ENCODE data around the gene ZSCAN4.

DNA sequence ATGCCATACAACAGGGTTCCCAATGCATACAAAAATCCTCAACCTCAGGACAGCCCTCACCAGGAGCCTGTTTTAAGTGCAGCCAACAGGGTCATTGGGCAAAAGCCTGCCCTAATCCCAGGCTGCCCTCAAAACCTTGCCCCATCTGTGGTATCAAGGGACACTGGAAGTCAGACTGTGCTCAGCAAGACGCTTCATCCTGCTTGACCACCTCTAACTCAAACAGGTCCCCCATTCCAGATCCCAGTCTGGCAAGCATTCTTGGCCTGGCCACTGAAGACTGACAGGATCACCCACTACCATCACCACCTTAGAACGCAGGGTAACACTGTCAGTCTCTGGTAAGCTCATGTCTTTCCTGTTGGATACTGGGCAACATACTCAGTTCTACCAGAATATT, 15.0 kb upstream of the ZSCAN4 start:
- TF ChIP-seq, protein P1, sequence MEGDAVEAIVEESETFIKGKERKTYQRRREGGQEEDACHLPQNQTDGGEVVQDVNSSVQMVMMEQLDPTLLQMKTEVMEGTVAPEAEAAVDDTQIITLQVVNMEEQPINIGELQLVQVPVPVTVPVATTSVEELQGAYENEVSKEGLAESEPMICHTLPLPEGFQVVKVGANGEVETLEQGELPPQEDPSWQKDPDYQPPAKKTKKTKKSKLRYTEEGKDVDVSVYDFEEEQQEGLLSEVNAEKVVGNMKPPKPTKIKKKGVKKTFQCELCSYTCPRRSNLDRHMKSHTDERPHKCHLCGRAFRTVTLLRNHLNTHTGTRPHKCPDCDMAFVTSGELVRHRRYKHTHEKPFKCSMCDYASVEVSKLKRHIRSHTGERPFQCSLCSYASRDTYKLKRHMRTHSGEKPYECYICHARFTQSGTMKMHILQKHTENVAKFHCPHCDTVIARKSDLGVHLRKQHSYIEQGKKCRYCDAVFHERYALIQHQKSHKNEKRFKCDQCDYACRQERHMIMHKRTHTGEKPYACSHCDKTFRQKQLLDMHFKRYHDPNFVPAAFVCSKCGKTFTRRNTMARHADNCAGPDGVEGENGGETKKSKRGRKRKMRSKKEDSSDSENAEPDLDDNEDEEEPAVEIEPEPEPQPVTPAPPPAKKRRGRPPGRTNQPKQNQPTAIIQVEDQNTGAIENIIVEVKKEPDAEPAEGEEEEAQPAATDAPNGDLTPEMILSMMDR (optimal IDR thresholded peaks at IDR 0.05 in 1 of 3, IDR thresholded peaks at IDR 0.05 in 1 of 3, conservative IDR thresholded peaks at IDR 0.05 in 1 of 3; ENCODE audit: extremely low read depth in 1 of 3, insufficient read depth in 2 of 3, low read length in 3 of 3) = no peak
- no peak for TF ChIP-seq EZH2 (IDR thresholded peaks at IDR 0.05; ENCODE audit: low read length)

Data from keratinocyte (primary cell).